DND-41 (cell line): ENCODE measurements around the gene HSD17B7.

Experiments used
- EZH2 ChIP-seq: IDR thresholded peaks from 3 replicates; pipeline ENCODE4 v1.6.1; 2012; ENCODE audit warnings: borderline replicate concordance, low read depth, mild to moderate bottlenecking, moderate library complexity, low read length, inconsistent platforms; ENCODE audit not compliant: severe bottlenecking
- TF ChIP-seq, protein P1 (sequence below): IDR thresholded peaks from 2 replicates; pipeline ENCODE4 v1.5.1; 2012; ENCODE audit warnings: borderline replicate concordance, low read length, moderate library complexity, mild to moderate bottlenecking; ENCODE audit not compliant: poor library complexity, severe bottlenecking; ENCODE audit errors: extremely low read depth

DNA sequence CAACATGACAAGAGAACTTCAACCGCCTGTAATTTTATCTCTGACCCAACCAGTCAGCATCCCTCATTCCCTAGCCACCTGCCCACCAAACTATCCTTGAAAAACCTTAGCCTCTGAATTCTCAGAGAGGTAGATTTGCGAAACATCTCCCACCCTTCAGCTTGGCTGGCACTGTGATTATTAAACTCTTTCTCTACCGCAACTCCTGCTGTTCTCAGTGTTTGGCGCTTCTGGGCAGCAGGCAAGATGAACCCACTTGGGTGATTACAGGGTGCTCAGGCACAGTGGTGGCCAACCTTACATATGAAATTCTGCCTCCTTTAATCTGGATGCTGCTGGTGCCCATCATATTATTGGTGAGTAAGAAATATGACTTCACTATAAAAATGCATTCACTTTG, 48.4 kb downstream of the HSD17B7 start:
- TF ChIP-seq, protein P1, sequence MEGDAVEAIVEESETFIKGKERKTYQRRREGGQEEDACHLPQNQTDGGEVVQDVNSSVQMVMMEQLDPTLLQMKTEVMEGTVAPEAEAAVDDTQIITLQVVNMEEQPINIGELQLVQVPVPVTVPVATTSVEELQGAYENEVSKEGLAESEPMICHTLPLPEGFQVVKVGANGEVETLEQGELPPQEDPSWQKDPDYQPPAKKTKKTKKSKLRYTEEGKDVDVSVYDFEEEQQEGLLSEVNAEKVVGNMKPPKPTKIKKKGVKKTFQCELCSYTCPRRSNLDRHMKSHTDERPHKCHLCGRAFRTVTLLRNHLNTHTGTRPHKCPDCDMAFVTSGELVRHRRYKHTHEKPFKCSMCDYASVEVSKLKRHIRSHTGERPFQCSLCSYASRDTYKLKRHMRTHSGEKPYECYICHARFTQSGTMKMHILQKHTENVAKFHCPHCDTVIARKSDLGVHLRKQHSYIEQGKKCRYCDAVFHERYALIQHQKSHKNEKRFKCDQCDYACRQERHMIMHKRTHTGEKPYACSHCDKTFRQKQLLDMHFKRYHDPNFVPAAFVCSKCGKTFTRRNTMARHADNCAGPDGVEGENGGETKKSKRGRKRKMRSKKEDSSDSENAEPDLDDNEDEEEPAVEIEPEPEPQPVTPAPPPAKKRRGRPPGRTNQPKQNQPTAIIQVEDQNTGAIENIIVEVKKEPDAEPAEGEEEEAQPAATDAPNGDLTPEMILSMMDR: no peak
- no peak for TF ChIP-seq EZH2
